ENCODE data around the gene NRXN3.

- TF ChIP-seq CTCF (conservative IDR thresholded peaks at IDR 0.05 in 1 of 2, IDR thresholded peaks at IDR 0.05 in 1 of 2; ENCODE audit: low read depth in 1 of 2, low read length in 2 of 2) (no peak), EZH2 (IDR thresholded peaks at IDR 0.05; ENCODE audit: low read length, missing control alignments) (no peak)
Observed at GRCh38 chr14:79567306-79567705, 1397.1 kb downstream of the NRXN3 start.

Data from fibroblast of lung (primary cell).